GM15510 (cell line): Measurements from ENCODE around the gene PTPRG.

Source experiments
- POLR2A ChIP-seq: IDR thresholded peaks from 3 replicates; pipeline ENCODE4 v1.6.1; 2011; ENCODE audit warnings: borderline replicate concordance; ENCODE audit not compliant: insufficient read length; ENCODE audit errors: extremely low read depth

The PTPRG gene

GRCh38 chr3:62261121-62261520 is 699.8 kb downstream of the PTPRG start:
- TF ChIP-seq POLR2A = no peak

DNA sequence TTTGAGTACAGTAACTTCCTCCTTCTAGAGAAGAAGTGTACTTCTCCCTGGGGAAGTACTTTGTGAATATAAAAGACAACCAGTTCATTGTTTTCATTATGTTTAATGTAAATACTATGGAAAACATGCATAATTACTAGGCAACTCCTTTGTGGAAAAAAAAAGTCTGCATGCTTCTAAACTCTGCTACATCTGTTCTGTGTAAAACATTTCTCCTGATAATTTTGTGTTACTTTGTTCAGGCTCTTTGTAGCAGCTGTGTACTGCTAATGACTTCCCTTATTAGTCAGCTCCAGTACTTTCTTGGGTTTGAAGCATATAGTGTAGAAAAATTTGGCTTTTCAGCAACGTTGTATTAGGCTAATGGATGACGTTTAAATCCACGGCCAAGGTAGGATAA is 700.4 kb downstream of the PTPRG start:
- TF ChIP-seq POLR2A = no peak

DNA sequence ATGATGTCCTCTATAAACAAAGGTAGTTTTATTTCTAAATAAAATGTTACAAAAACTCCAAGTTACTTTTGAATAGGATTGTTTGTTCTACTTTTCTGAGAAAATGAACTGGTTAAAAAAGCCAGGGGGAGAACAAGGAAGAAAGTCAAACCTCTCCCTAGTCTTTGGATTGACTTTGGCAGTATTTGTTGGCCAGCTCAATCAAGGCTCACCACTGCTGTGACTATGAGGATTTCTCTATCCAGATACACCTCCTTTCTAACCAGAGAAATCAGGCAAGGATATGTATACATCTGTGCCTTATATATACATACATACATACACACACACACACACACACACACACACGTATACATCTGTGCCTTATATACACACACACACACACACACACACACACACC is 704.2 kb downstream of the PTPRG start:
- TF ChIP-seq POLR2A = no peak

DNA sequence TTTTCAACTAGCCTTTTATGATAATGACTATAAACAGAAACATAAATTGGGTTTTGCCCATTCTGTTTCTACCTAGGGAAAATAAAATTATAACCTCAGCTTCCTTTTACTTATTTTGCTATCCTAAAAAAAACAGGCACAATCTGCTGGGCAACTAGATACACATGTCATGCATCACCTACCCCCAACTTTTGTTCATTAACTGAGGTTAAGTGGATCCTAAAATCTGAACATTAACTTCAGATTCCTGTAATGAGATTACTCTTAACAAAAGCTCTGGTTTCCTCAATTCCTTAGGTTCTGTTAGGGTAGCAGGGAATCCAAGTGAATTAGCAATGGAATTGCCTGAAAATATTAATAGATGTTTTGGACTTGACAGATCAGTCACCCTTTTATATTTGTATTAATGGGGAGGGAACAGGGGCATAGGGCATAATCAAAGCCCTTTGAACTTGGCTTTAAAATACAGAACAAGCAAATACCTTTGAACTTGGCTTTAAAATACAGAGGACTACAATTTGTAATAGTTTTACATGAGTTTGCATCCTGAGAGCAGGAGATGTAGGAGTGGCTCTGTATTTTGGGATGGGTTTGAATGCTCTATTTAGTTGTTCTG is 705.4 kb downstream of the PTPRG start:
- no peak for TF ChIP-seq POLR2A

DNA sequence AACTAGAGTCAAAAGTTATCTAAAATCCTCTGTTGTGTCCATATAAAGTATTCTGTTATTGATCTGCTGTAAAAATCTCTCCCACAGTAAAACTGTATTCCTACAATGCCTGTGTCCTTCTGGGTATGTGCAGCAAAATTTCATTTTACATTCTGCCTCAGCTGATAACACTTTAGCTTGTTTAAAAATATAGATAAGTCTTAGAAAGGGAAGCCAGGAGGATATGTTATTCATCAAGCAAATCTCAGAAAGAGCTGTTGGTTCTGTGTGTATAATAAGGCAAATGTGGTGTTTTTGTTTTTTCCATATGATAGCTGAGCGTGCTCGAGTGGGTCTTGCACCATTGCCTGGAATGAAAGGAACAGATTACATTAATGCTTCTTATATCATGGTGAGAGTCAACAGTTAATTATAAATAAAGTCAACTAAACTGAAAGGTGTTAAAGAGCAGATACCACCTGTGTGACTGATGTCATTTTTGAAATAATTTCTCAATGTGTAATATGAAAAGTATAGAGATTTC is 715.3 kb downstream of the PTPRG start:
- TF ChIP-seq POLR2A = no peak

GRCh38 chr3:62277450-62277849 is 716.1 kb downstream of the PTPRG start:
- no peak for TF ChIP-seq POLR2A

DNA sequence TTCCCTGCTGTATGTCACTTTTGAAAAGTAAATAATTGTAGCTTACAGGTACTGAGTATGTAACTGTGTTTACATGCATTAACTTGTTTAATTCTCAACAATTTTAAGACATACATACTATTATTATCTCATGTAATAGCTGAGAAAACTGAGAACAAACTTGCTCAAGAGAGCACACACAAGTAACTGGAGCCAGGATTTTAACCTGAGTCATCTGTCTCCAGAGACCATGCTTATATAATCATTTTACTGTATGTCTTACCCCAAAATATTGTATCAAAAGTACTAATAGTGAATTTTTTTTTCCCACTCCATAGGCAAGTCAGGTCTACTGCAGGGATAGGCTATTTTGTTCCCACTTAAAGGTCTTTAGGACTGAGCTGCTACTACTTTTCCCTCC is 716.6 kb downstream of the PTPRG start:
- TF ChIP-seq POLR2A = no peak

GRCh38 chr3:62281726-62282125 is 720.4 kb downstream of the PTPRG start:
- TF ChIP-seq POLR2A = no peak

DNA sequence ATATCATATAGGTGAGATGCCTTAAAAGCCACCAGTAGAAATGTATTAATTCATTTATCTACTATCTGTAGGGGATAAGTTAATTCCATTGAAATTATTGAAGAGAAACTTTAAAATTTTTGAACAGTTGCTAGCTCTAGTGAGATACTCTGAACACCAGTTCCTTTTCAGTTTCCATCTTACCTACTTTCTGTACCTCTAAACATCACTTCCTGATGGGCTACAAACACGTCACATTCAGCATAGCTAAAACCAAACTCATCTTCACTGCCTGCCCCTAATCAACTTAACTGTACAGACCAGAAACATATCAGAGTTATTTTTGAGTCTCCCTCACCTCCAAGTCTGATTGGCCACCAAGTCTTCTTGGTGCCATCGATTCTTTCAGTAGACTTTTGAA is 723.1 kb downstream of the PTPRG start:
- TF ChIP-seq POLR2A = no peak

DNA sequence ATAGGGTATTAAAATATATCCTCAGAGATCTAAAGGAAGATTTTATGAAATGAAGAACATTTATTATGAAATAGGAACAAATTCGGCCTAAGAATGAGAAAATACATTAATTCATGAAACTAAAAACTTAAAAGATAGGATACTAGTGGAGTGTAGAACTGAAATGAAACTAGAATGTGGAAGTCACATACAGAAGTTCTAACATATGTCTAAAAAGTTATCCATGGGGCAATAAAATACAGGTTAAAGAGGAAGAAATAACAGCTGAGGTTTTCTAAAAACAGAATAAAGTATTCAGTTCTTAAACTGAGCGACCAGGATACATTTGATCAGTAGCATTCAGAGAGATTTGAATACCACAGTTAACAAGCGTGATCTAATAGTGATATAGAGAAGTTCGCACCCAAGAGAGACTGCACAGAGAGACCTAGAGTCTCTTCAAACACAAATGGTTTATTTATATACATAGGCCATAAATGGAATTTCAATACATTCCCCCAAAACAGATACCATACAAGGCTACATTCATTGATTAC is 726.1 kb downstream of the PTPRG start:
- no peak for TF ChIP-seq POLR2A

DNA sequence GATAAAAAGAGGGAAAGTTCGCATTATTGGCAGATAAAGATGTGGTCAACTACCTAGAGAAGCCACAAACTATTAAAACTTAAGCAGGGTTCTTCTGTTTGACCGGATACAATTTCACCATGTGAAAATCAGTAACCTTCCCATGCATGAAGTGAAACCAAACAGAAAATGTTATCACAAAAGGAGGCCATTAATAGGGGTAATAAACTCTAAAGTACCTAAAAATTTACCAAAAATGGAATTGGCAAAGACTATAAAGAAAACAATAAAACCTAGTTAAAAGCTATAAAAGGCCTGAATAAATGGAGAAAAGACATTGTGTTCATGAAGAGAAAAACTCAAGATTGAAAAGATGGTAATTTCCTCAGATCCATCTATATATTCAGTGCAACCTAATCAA is 728.6 kb downstream of the PTPRG start:
- TF ChIP-seq POLR2A = no peak

- no peak for TF ChIP-seq POLR2A
These were observed 731.8 kb downstream of the PTPRG start for GRCh38 chr3:62293051-62293780.

GRCh38 chr3:62295571-62295970 is 734.2 kb downstream of the PTPRG start:
- no peak for TF ChIP-seq POLR2A

DNA sequence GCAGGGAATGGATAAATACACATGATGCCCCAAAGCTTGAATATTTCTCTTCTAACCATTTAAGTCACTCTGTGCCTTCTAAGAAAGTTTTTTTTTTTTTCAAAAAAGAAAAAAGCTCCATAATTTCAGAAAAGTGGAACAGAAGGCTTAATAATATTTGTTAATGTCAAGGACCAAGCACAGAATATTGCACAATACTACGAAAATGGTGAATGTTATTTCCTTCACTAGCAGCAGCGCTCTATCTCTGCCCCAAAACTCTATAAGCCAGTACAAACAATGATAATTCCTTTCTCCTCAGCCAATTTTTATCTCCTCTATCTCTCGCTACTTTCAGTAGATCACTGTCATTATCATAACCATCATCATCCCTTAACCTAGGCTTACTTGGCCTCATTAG is 739.2 kb downstream of the PTPRG start:
- TF ChIP-seq POLR2A = no peak

DNA sequence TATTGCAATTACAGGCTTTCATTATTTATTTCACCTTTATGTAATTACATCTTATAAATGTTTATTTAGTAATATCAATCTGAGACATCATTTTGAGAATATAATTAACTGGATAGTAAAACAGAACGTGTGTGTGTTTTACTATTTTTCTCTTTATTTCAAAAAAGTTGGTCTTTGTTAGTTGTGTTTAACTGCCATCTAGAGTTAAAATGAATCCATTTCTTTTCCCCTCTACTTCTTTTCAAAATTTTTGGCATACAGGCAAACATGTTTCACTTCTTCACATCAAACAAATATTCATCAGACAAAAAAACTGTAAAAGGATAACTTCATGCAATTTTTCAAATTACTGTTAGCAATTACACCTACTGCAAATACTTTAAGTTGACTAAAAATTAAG is 750.8 kb downstream of the PTPRG start:
- TF ChIP-seq POLR2A = no peak

- no peak for TF ChIP-seq POLR2A
These were observed 755.2 kb downstream of the PTPRG start for GRCh38 chr3:62316525-62316924.
